ENCODE measurements around the gene DUSP2. TPM values are rescaled to one million over a fixed set of nuclear protein-coding genes. Genes with fewer than 3 reads are reported as not detected.

DUSP2 gene
- 4.9 and 6.5 TPM in 2 replicates for total RNA-seq

DNA sequence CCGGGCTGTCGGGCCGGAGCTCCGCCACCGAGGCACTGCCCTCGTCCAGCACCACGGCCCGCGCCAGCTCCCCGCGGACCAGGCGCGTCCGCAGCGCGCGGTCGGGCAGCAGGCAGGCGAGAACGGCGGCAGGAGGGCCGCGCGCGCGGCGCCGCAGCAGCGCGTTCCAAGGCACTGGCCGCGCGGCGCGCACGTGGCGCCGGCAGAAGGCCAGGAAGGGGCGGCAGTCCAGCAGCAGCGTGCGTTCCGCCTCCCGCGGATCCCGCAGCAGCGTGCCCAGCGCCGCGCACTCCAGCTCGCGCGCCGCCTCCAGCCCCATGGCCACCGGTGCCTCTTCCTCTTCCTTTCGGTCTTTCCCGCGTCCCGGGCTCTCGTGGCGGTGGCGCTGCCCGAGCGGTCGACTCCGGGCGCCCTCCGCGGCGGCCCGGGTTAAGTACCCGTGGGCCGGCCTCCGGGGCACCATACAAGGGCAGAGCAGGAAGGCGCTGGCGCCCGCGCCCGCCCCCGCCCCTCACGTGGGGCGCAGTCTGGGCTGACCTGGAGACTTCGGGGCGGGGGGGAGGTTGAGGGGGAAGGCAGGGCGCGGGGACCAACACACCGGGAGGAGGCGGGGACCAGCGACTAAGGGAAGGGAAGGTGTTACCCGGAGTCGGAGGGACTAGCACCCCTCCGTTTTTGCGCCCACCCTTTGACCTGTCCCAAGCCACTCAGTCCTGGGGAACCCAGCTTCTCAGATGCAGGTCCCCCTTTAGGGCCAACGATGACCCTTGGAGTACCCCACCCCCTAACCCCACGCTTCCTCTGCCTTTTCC, at the start of gene DUSP2:
DUSP2 (minus strand) TSS at position 405 of the 812 bp plus-strand sequence; CDS start at position 319, 86 bp downstream.

GRCh38 chr2:96138179-96139145, 6.8 kb downstream of the DUSP2 start, which contains the start of gene ASTL:
Gene ASTL (minus strand): TSS chr2:96138502. CDS start chr2:96138436, 66 bp downstream.

GRCh38 chr2:96116424-96116878, 28.8 kb downstream of the DUSP2 start, which contains the start of gene ADRA2B:
Gene ADRA2B (minus strand): TSS chr2:96116571. CDS start chr2:96116149, 422 bp downstream.

Other genes starting within 250 kb of the DUSP2 start
- gene ANKRD36C, start 153.6 kb downstream of the DUSP2 start, total RNA-seq: 3.2 and 6.1 TPM in 2 replicates
- 0.63 and 1.6 TPM in 2 replicates for gene GPAT2, start 110.5 kb downstream of the DUSP2 start, total RNA-seq
- gene ADRA2B, start 28.9 kb downstream of the DUSP2 start, total RNA-seq: 0.09 TPM in 1 of 2 replicates, not detected in the other
- 0.21 TPM in 1 of 2 replicates, not detected in the other for gene ASTL, start 6.9 kb downstream of the DUSP2 start, total RNA-seq
- gene STARD7, start 63.4 kb upstream of the DUSP2 start, total RNA-seq: 79.9 and 100 TPM in 2 replicates
- gene TMEM127, start 120.6 kb upstream of the DUSP2 start, total RNA-seq: 20.9 and 26.5 TPM in 2 replicates
- 73.9 and 119 TPM in 2 replicates for gene CIAO1, start 120.8 kb upstream of the DUSP2 start, total RNA-seq
- gene SNRNP200, start 160.1 kb upstream of the DUSP2 start, total RNA-seq: 56.3 and 80.8 TPM in 2 replicates
- gene ITPRIPL1, start 179.9 kb upstream of the DUSP2 start, total RNA-seq: 0.28 and 0.99 TPM in 2 replicates
- 21.4 and 25.8 TPM in 2 replicates for gene NCAPH, start 190.3 kb upstream of the DUSP2 start, total RNA-seq

Measured in airway epithelial cell (primary cell).